OCI-LY3 (cell line): ENCODE data around the gene KIF20B.

ENCODE experiments used
- H2AFZ ChIP-seq: fragments of 200-600, 300-600 bp; shearing (Covaris generic); 2 replicates; pipeline ENCODE4 v1.6.0; 2014; ENCODE audit warnings: antibody characterized with exemption, low read depth, low read length
- H3K27ac ChIP-seq: fragments of 200-600, 300-600 bp; sonication (generic); 2 replicates; pipeline ENCODE4 v1.5.1; 2014; ENCODE audit warnings: mild to moderate bottlenecking, low read length, moderate library complexity, mixed read lengths
- H3K27me3 ChIP-seq: fragments of 200-600, 300-600 bp; sonication (generic); 2 replicates; pipeline ENCODE4 v1.6.1; 2014; ENCODE audit warnings: low read depth, low read length, mixed read lengths
- H3K36me3 ChIP-seq: fragments of 200-600, 300-600 bp; sonication (generic); replicated peaks from 2 replicates; pipeline ENCODE3; 2014; ENCODE audit warnings: low read depth, low read length, mixed read lengths
- H3K4me1 ChIP-seq: fragments of 300-600, 200-600 bp; sonication (generic); 2 replicates; pipeline ENCODE4 v1.6.1; 2014; ENCODE audit warnings: low read length, mixed read lengths
- H3K4me2 ChIP-seq: fragments of 200-600, 300-600 bp; sonication (generic); 2 replicates; pipeline ENCODE4 v1.6.1; 2014; ENCODE audit warnings: low read length, mixed read lengths
- H3K4me3 ChIP-seq: fragments of 300-600, 200-600 bp; sonication (generic); 2 replicates; pipeline ENCODE4 v1.5.1; 2014; ENCODE audit warnings: antibody characterized with exemption, mild to moderate bottlenecking, low read length, moderate library complexity
- H3K79me2 ChIP-seq: fragments of 300-600, 200-600 bp; shearing (Covaris generic); 2 replicates; pipeline ENCODE4 v1.6.1; 2014; ENCODE audit warnings: mild to moderate bottlenecking, low read length, mixed read lengths
- H3K9ac ChIP-seq: fragments of 300-600, 200-600 bp; shearing (Covaris generic); 2 replicates; pipeline ENCODE4 v1.6.0; 2014; ENCODE audit warnings: mild to moderate bottlenecking, low read length, moderate library complexity
- H3K9me3 ChIP-seq: fragments of 200-600, 300-600 bp; shearing (Covaris generic); 2 replicates; pipeline ENCODE4 v1.6.1; 2014; ENCODE audit warnings: low read length, mixed read lengths; ENCODE audit not compliant: insufficient read depth
- H4K20me1 ChIP-seq: fragments of 200-600, 300-600 bp; sonication (generic); 2 replicates; pipeline ENCODE4 v1.6.1; 2016; ENCODE audit warnings: low read length, mixed read lengths; ENCODE audit not compliant: insufficient read depth
- EZH2phosphoT487 ChIP-seq: fragments of 200-600 bp; shearing (Covaris generic); IDR thresholded peaks from 2 replicates; pipeline ENCODE4 v1.6.1; 2018; ENCODE audit warnings: antibody characterized with exemption, mixed run types, low read depth
- TF ChIP-seq, protein P1 (sequence below): fragments of 200-600, 300-600 bp; sonication (generic); IDR thresholded peaks from 2 replicates; pipeline ENCODE4 v1.5.1; 2014; ENCODE audit warnings: antibody characterized with exemption, low read length, low read depth

KIF20B gene

DNA sequence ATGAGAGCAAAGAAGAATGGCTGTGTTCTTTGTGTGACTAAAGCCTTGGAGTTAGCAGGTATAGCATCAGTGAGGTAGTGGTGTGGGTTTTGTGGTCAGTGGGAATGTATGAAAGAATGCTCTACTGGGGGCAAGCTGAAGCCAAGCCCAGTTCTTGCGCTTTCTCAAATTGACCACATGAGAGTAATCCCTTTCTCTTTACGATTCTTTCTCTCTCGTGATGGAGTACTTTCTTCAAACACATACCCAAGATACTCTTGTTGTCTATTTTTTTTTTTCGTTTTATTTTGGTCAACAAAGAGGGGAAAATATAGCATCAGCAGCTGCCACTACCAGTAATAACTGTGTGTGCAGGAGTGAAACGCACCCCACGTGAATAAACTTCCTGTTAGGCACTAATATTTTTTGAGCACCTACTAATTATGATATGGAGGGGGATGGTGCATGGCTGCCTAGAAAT lies 48.0 kb upstream of the KIF20B start:
- TF ChIP-seq EZH2phosphoT487 = no peak
- TF ChIP-seq, protein P1, sequence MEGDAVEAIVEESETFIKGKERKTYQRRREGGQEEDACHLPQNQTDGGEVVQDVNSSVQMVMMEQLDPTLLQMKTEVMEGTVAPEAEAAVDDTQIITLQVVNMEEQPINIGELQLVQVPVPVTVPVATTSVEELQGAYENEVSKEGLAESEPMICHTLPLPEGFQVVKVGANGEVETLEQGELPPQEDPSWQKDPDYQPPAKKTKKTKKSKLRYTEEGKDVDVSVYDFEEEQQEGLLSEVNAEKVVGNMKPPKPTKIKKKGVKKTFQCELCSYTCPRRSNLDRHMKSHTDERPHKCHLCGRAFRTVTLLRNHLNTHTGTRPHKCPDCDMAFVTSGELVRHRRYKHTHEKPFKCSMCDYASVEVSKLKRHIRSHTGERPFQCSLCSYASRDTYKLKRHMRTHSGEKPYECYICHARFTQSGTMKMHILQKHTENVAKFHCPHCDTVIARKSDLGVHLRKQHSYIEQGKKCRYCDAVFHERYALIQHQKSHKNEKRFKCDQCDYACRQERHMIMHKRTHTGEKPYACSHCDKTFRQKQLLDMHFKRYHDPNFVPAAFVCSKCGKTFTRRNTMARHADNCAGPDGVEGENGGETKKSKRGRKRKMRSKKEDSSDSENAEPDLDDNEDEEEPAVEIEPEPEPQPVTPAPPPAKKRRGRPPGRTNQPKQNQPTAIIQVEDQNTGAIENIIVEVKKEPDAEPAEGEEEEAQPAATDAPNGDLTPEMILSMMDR = no peak
- Histone ChIP-seq H3K27me3 (no peaks in the 10 kb centered on the region), H3K9me3 (peaks cover 3% of the 10 kb centered on the region; the same call in 1 of the 2 replicates), H2AFZ (no peak overlapping the region), H4K20me1 (no peaks in the 10 kb centered on the region), H3K4me1 (peaks cover 42% of the 10 kb centered on the region), H3K79me2 (no peaks in the 10 kb centered on the region), H3K4me3 (no peak overlapping the region), H3K36me3 (peaks cover 8% of the 10 kb centered on the region), H3K27ac (peak overlapping the region; percentile 94; the same call in 1 of the 2 replicates), H3K4me2 (peak overlapping the region; percentile 88), H3K9ac (no peak overlapping the region)

DNA sequence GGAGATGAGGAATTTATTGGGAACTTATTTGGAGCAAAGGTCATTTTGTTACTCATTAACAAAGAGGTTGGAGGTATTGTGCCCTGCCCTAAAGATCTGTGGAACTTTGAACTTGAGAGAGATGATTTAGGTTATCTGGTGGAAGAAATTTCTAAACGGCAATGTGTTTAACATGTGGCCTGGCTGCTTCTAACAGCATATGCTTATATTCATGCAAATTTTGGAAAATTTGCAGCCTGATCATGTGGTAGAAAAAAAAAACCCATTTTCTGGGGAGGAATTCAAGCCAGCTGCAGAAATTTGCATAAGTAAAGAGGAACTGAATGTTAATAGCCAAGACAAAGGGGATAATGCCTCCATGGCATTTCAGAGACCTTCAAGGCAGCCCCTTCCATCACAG lies 45.7 kb upstream of the KIF20B start:
- Histone ChIP-seq H4K20me1 (no peaks in the 10 kb centered on the region), H2AFZ (no peak overlapping the region), H3K36me3 (peaks cover 8% of the 10 kb centered on the region), H3K79me2 (no peaks in the 10 kb centered on the region), H3K9me3 (no peaks in the 10 kb centered on the region), H3K4me3 (no peak overlapping the region), H3K9ac (no peak overlapping the region), H3K4me1 (peaks cover 42% of the 10 kb centered on the region), H3K4me2 (peak overlapping the region; percentile 2; the same call in 1 of the 2 replicates), H3K27me3 (no peaks in the 10 kb centered on the region), H3K27ac (peak overlapping the region; percentile 19; the same call in 1 of the 2 replicates)
- TF ChIP-seq EZH2phosphoT487 = no peak
- TF ChIP-seq, protein P1 = no peak

DNA sequence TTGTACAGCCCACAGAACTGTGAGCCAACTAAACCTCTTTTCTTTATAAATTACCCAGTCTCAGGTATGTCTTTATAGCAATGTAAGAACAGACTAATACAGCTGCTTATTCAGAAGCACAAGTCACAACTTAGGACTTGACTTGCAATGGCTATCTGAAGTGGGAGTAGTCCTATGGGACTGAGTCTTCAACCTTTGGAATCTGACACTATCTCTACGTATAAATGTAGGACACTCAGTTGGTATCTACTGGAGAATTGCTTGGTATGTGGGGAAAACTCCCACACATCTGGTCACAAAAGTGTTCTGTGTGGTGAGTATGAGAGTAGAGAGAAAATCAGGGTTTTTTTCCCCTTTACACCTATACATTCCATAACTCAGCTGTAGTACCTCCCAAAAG lies 44.1 kb upstream of the KIF20B start:
- Histone ChIP-seq H3K79me2 (no peaks in the 10 kb centered on the region), H3K4me3 (no peak overlapping the region), H3K4me1 (peaks cover 32% of the 10 kb centered on the region), H3K36me3 (peaks cover 8% of the 10 kb centered on the region), H4K20me1 (no peaks in the 10 kb centered on the region), H3K27me3 (no peaks in the 10 kb centered on the region), H2AFZ (no peak overlapping the region), H3K27ac (no peak overlapping the region), H3K4me2 (no peak overlapping the region), H3K9me3 (no peaks in the 10 kb centered on the region), H3K9ac (no peak overlapping the region)
- no peak for TF ChIP-seq EZH2phosphoT487
- TF ChIP-seq, protein P1 = no peak

DNA sequence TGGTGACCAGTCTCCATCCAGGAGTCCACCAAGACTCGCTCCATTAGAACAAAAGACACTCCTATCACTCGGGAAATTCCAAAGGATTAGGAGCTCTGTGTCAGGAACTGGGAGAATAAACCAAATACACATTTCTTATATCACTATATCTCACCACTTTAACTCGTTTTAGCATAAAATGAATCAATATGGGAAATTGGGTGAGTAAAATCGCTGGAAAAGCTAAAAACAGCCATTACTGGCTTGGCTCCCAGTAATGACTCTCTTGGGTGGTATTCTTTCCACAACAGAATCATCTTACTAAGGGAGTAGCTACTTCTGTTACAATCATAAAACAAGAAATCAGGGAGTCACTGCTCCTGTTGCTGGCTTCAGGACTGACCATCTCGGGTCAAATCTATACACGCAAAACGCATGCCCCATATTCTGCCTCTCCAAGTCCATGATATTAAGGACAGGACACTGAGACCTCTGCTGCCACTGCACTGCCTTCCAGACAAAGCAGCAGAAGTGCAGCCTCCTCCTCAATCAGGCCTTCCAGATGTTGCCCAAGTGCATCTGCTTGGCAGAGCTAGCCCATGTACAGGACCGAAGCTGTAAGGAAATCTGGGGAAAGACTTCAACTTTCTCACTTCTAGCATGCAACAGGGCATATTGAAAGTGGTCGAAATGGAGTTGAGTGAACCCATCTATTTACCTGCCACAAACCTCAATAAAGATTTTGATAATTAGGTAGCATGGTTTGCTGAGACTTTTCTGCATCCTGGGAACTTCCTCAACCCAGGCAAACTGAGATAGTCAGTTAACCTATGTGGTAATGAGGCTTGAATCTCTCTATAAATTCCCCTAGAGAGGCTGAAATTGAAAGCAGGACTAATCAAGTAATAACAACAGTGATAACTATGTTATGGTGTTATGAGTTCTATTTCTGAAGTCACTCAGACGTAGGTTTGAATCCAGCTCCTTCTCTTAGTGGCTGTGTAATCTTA lies 42.0 kb upstream of the KIF20B start:
- no peak for TF ChIP-seq EZH2phosphoT487
- TF ChIP-seq, protein P1 = no peak
- H3K9ac ChIP-seq = no peak overlapping the region
- H2AFZ ChIP-seq = no peak overlapping the region
- H3K27ac ChIP-seq = no peak overlapping the region
- H3K9me3 ChIP-seq = no peaks in the 10 kb centered on the region
- H4K20me1 ChIP-seq = no peaks in the 10 kb centered on the region
- no peaks in the 10 kb centered on the region for H3K27me3 ChIP-seq
- H3K4me3 ChIP-seq = no peak overlapping the region
- peaks cover 12% of the 10 kb centered on the region for H3K4me1 ChIP-seq
- no peaks in the 10 kb centered on the region for H3K79me2 ChIP-seq
- H3K36me3 ChIP-seq = peaks cover 8% of the 10 kb centered on the region
- no peak overlapping the region for H3K4me2 ChIP-seq
